HCT116 (cell line): ENCODE results near the gene MRPL42. TPM values are rescaled to one million over a fixed set of nuclear protein-coding genes. Genes with fewer than 3 reads are reported as not detected.

Source experiments
- ATAC-seq: fragments of 200-7000 bp; cut with Tn5 transposase; 2 replicates; pipeline ENCODE4 v1.9.1; 2020; ENCODE audit warnings: mild to moderate bottlenecking, moderate library complexity
- BruUV-seq: library from RNA; stranded (reverse); fragments of 400-500 nt; replicated peaks from 2 replicates; lab custom pipeline; 2021; lab: Mats Ljungman, UMichigan
- CTCF ChIA-PET: fragments of 300-600 bp; sonication (Branson Sonifier 250); formaldehyde crosslinking; loops from one replicate; lab custom pipeline; 2021; ENCODE audit warnings: antibody characterized with exemption; lab: Charles Lee
- POLR2A ChIA-PET: fragments of 300-600, 350-600 bp; sonication (Branson Sonifier 250); formaldehyde crosslinking; loops from one replicate; lab custom pipeline; 2021; ENCODE audit warnings: antibody characterized with exemption; lab: Charles Lee
- RAD21 ChIA-PET, 2 experiments: fragments of 300-600 bp; sonication (Branson Sonifier 250); formaldehyde crosslinking; loops; one replicate each; lab custom pipeline; 2023; ENCODE audit warnings: low total read pairs in 2 of 2; ENCODE audit not compliant: uncharacterized antibody in 2 of 2, unreplicated experiment in 2 of 2, low non-redundant PET in 1 of 2; lab: Charles Lee
- DNase-seq: peaks from one replicate; pipeline ENCODE4 v3.0.0-alpha.2; 2010; ENCODE audit warnings: low read depth, low spot score
- H2AFZ ChIP-seq: fragments of 200-600 bp; shearing (Covaris generic), sonication (generic); 2 replicates; pipeline ENCODE4 v1.6.1; 2017; ENCODE audit warnings: low read depth, mixed run types, mixed read lengths, antibody characterized with exemption, low read length; ENCODE audit not compliant: poor library complexity, severe bottlenecking
- H3K27ac ChIP-seq: 2 replicates; pipeline ENCODE4 v1.5.1; 2012; ENCODE audit warnings: low read depth, low read length
- H3K27me3 ChIP-seq: fragments of 200-600 bp; sonication (generic); 2 replicates; pipeline ENCODE4 v1.6.1; 2016; ENCODE audit warnings: mixed run types, low read length, mixed read lengths; ENCODE audit not compliant: insufficient read depth
- H3K36me3 ChIP-seq, 2 experiments: fragments of 200-500 bp in 1 of 2; fragments of 200-600 bp in 1 of 2; sonication (Bioruptor generic) in 1 of 2; sonication (generic) in 1 of 2; 2 replicates each; pipeline versions ENCODE4 v1.5.1 to v1.6.1; 2014 to 2016; ENCODE audit warnings: low read length in 2 of 2, inconsistent platforms in 1 of 2, mixed read lengths in 1 of 2, mixed run types in 1 of 2; ENCODE audit not compliant: insufficient read depth in 2 of 2, control insufficient read depth in 1 of 2
- H3K4me1 ChIP-seq, 2 experiments: fragments of 200-600 bp in 1 of 2; sonication (generic) in 1 of 2; 2 replicates each; pipeline versions ENCODE4 v1.5.1 to v1.6.1; 2012 to 2017; ENCODE audit warnings: low read length in 2 of 2, inconsistent platforms in 1 of 2, mild to moderate bottlenecking in 1 of 2, mixed read lengths in 1 of 2, mixed run types in 1 of 2, moderate library complexity in 1 of 2; ENCODE audit not compliant: insufficient read depth in 2 of 2, control insufficient read depth in 1 of 2
- H3K4me2 ChIP-seq: fragments of 200-600 bp; sonication (generic); 2 replicates; pipeline ENCODE4 v1.6.1; 2017; ENCODE audit warnings: mixed run types, low read length, mixed read lengths
- H3K4me3 ChIP-seq, 2 experiments: fragments of 200-600 bp in 1 of 2; sonication (generic) in 1 of 2; replicated peaks in 1 of 2; 2 replicates each; pipeline ENCODE4 v1.5.1; 2011 to 2016; ENCODE audit warnings: low read length in 2 of 2, control low read depth in 1 of 2, low read depth in 1 of 2, mild to moderate bottlenecking in 1 of 2, mixed read lengths in 1 of 2, mixed run types in 1 of 2
- H3K79me2 ChIP-seq: fragments of 200-600 bp; sonication (generic); 2 replicates; pipeline ENCODE4 v1.6.1; 2017; ENCODE audit warnings: mild to moderate bottlenecking, mixed run types, low read length, moderate library complexity, mixed read lengths; ENCODE audit not compliant: insufficient read depth
- H3K9ac ChIP-seq: fragments of 200-600 bp; sonication (generic); 2 replicates; pipeline ENCODE4 v1.6.1; 2016; ENCODE audit warnings: low read length, mixed read lengths
- H3K9me2 ChIP-seq: fragments of 200-600 bp; sonication (generic), shearing (Covaris generic); 2 replicates; pipeline ENCODE4 v1.6.1; 2017; ENCODE audit warnings: mixed run types, mild to moderate bottlenecking, moderate library complexity; ENCODE audit not compliant: insufficient read depth
- H3K9me3 ChIP-seq, 2 experiments: fragments of 200-500 bp in 1 of 2; fragments of 200-600 bp in 1 of 2; sonication (Bioruptor generic) in 1 of 2; sonication (generic) in 1 of 2; 2 replicates each; pipeline ENCODE4 v1.6.1; 2014 to 2017; ENCODE audit warnings: low read length in 2 of 2, mixed read lengths in 2 of 2, inconsistent platforms in 1 of 2, low read depth in 1 of 2, mild to moderate bottlenecking in 1 of 2, mixed run types in 1 of 2, moderate library complexity in 1 of 2; ENCODE audit not compliant: control insufficient read depth in 1 of 2, insufficient read depth in 1 of 2
- H4K20me1 ChIP-seq: fragments of 200-600 bp; sonication (generic), shearing (Covaris generic); 2 replicates; pipeline ENCODE4 v1.6.1; 2017; ENCODE audit warnings: mixed run types, mild to moderate bottlenecking, moderate library complexity; ENCODE audit not compliant: insufficient read depth
- ATF3 ChIP-seq: IDR thresholded peaks from 2 replicates; pipeline ENCODE4 v1.6.1; 2012
- CBX3 ChIP-seq: IDR thresholded peaks from 2 replicates; pipeline ENCODE4 v1.6.1; 2012; ENCODE audit warnings: low read depth
- CEBPB ChIP-seq: IDR thresholded peaks from 2 replicates; pipeline ENCODE4 v1.6.1; 2012; ENCODE audit warnings: low read depth
- ELF1 ChIP-seq: IDR thresholded peaks from 2 replicates; pipeline ENCODE4 v1.6.1; 2012; ENCODE audit warnings: low read depth, borderline replicate concordance
- EZH2phosphoT487 ChIP-seq: fragments of 200-600 bp; IDR thresholded peaks from 2 replicates; pipeline ENCODE4 v1.6.1; 2018; ENCODE audit warnings: antibody characterized with exemption, borderline replicate concordance
- FOSL1 ChIP-seq: IDR thresholded peaks from 2 replicates; pipeline ENCODE4 v1.6.1; 2012; ENCODE audit warnings: low read depth
- JUND ChIP-seq: IDR thresholded peaks from 2 replicates; pipeline ENCODE4 v1.6.1; 2012
- POLR2A ChIP-seq: IDR thresholded peaks from 2 replicates; pipeline ENCODE4 v1.7.0; 2011; ENCODE audit warnings: borderline replicate concordance; ENCODE audit not compliant: insufficient read depth, insufficient read length; ENCODE audit errors: extremely low read depth
- RAD21 ChIP-seq: IDR thresholded peaks from 2 replicates; pipeline ENCODE4 v1.6.1; 2012; ENCODE audit warnings: low read depth, mild to moderate bottlenecking
- SIN3A ChIP-seq: IDR thresholded peaks from 2 replicates; pipeline ENCODE4 v1.6.1; 2012; ENCODE audit warnings: low read depth
- YY1 ChIP-seq: IDR thresholded peaks from 2 replicates; pipeline ENCODE4 v1.6.1; 2011; ENCODE audit warnings: low read length, low read depth, moderate library complexity, mild to moderate bottlenecking; ENCODE audit not compliant: insufficient replicate concordance; ENCODE audit errors: extremely low read depth
- ZFX ChIP-seq: fragments of 450-650 bp; IDR thresholded peaks from 2 replicates; pipeline ENCODE4 v1.6.1; 2017
- intact Hi-C: fragments of 100-400 bp; cut with micrococcal nuclease; formaldehyde crosslinking; loops from 2 replicates; pipeline ENCODE4 v1.10.0; 2022
- total RNA-seq: library from RNA; stranded (reverse); gene quantifications from one replicate; pipeline ENCODE4 v1.2.1, GENCODE V29; 2021; ENCODE audit not compliant: unreplicated experiment
- TF ChIP-seq, protein P1 (sequence below): IDR thresholded peaks from 2 replicates; pipeline ENCODE4 v1.6.1; 2011; ENCODE audit warnings: mild to moderate bottlenecking, low read length, moderate library complexity; ENCODE audit not compliant: insufficient replicate concordance; ENCODE audit errors: extremely low read depth
- TF ChIP-seq, protein P2 (sequence below), 3 experiments: fragments of 200-600 bp in 1 of 3; sonication (generic) in 1 of 3; IDR thresholded peaks in 2 of 3; conservative IDR thresholded peaks in 1 of 3; 2 replicates each; pipeline ENCODE4 v1.5.1; 2012 to 2017; ENCODE audit warnings: low read depth in 2 of 3, low read length in 2 of 3, antibody characterized with exemption in 1 of 3, borderline replicate concordance in 1 of 3, control low read depth in 1 of 3, mild to moderate bottlenecking in 1 of 3, mixed read lengths in 1 of 3, mixed run types in 1 of 3, moderate library complexity in 1 of 3; ENCODE audit not compliant: insufficient read depth in 1 of 3

MRPL42 gene
- total RNA-seq, 1 experiment from 2014 or later, result 120 TPM

DNA sequence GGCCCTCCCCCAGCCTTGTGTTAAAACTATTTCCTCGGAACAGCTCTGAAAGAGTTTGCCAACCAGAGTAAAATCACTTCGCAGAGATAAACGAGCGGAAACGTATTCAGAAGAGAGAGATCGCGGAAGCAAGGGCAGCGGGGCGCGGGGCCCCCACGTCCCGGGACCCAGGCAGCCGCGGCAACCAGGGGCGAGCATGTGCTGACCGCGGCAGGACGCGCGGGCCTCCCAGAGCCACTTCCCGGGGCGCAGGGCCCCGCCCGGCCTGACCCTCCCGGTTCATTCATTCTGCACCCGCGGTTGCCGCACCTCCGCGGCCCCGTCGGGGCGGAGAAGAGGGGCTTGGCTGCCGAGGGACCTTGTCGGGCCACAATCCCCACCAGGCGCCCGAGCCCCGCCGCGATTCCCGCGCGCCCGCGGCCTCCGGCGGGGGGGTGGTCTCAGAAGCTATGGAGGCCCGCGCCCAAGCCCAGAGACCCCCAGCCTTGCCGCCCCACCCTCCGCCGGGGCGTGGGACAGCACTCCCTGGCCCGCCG, 26.2 kb upstream of the MRPL42 start:
- Histone ChIP-seq H3K9me2 (no peaks in the 10 kb centered on the region), H2AFZ (no peak overlapping the region), H3K4me3 (peak overlapping the region; percentile 64 to 83), H4K20me1 (peaks cover 36% of the 10 kb centered on the region; the same call in 1 of the 2 replicates), H3K36me3 (no peaks in the 10 kb centered on the region), H3K9ac (peak overlapping the region; percentile 76), H3K4me1 (peaks cover 20 to 33% of the 10 kb centered on the region in 2 experiments; a peak in 3 of 4 replicates), H3K27me3 (no peaks in the 10 kb centered on the region), H3K27ac (peak overlapping the region; percentile 86), H3K9me3 (no peaks in the 10 kb centered on the region), H3K79me2 (peaks cover 56% of the 10 kb centered on the region), H3K4me2 (peak overlapping the region; percentile 78)
- ChIA-PET RAD21 (no interaction called here), POLR2A (no interaction called here), CTCF (no interaction called here)
- DNase-seq (no peak), ATAC-seq (no peak)
- no TSS peak for BruUV-seq
- TF ChIP-seq EZH2phosphoT487 (no peak), RAD21 (no peak)
- intact Hi-C loops, result no loop called here

DNA sequence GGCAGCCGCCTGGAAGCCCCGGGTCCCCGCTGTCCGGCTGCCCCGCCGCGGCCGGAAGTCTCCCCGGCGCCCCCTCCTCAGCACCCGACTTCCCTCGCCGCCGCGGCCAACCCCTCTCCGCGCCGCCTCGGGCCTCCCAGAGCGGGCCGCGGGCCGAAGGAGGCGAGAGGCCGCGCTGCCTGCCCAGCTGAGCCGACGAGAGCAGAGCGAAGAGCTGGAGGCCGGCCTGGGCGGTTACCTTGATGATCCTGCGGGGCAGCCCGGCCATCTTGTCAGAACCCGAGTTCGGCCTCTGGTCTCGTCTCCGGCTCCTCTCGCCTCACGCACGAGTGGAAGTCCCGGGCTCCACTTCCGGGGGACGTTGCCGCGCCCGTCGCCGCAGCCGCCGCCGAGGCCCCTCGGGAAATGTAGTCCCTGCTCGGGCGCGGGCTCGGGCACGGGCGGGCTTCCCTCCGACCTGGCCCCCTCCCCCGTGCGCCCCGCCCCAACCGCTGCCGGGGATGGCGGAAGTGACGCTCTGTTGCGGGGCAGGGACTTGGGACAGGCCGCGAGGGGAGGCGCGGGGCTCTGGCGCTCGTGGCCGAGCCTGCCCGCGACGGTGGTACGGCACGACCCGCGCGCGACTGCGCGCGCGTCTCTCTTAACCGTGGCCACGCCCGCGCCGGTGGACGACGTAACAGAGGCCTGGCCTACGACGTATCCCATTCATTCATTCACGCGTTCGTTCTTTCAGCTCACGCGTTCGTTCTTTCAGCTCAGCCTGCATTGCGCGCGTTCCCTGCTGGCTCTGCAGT, 25.5 kb upstream of the MRPL42 start, which contains the start of gene UBE2N:
Gene UBE2N, minus strand, starts transcription at position 331 of the 794 bp plus-strand sequence. Its CDS starts 63 bp downstream, at position 268.
- peak; percentile 93 for ATAC-seq
- POLR2A ChIA-PET, result interaction anchor here (0.7 to 1.0 kb wide), 3 partner anchors 12 to 19 kb away, joined by 3 read pairs; no protein-coding TSS in a partner anchor
- H4K20me1 ChIP-seq, result peaks cover 29% of the 10 kb centered on the region; the same call in 1 of the 2 replicates
- CTCF ChIA-PET, result no interaction called here
- no peaks in the 10 kb centered on the region for H3K9me3 ChIP-seq
- no TSS peak for BruUV-seq
- H3K36me3 ChIP-seq, result no peaks in the 10 kb centered on the region
- RAD21 ChIA-PET, result no interaction called here
- H3K4me1 ChIP-seq, result peaks cover 19 to 27% of the 10 kb centered on the region in 2 experiments; a peak in 3 of 4 replicates
- intact Hi-C loops, result loop anchor here (2.0 kb wide), 1 partner anchor 25 kb away; the partner anchor contains the start of gene MRPL42
- peak within 1 kb of the TSS; percentile 76 for H3K9ac ChIP-seq
- peaks cover 49% of the 10 kb centered on the region for H3K79me2 ChIP-seq
- H3K27ac ChIP-seq, result peak within 1 kb of the TSS; percentile 86
- no peaks in the 10 kb centered on the region for H3K27me3 ChIP-seq
- peak within 1 kb of the TSS; percentile 78 for H3K4me2 ChIP-seq
- DNase-seq, result peak; percentile 88
- no peaks in the 10 kb centered on the region for H3K9me2 ChIP-seq
- H2AFZ ChIP-seq, result no peak within 1 kb of the TSS
- peak within 1 kb of the TSS; percentile 64 to 83 for H3K4me3 ChIP-seq
- peak; percentile 86 for TF ChIP-seq SIN3A
- TF ChIP-seq JUND, result no peak
- peak; percentile 81 for TF ChIP-seq YY1
- TF ChIP-seq ELF1, result peak; percentile 78
- peak; percentile 85 for TF ChIP-seq ZFX
- peak; percentile 84; the same call in 1 of the 2 replicates for TF ChIP-seq CBX3
- TF ChIP-seq FOSL1, result no peak
- TF ChIP-seq ATF3, result no peak
- TF ChIP-seq POLR2A, result peak; percentile 87
- TF ChIP-seq CEBPB, result no peak
- TF ChIP-seq, protein P1, sequence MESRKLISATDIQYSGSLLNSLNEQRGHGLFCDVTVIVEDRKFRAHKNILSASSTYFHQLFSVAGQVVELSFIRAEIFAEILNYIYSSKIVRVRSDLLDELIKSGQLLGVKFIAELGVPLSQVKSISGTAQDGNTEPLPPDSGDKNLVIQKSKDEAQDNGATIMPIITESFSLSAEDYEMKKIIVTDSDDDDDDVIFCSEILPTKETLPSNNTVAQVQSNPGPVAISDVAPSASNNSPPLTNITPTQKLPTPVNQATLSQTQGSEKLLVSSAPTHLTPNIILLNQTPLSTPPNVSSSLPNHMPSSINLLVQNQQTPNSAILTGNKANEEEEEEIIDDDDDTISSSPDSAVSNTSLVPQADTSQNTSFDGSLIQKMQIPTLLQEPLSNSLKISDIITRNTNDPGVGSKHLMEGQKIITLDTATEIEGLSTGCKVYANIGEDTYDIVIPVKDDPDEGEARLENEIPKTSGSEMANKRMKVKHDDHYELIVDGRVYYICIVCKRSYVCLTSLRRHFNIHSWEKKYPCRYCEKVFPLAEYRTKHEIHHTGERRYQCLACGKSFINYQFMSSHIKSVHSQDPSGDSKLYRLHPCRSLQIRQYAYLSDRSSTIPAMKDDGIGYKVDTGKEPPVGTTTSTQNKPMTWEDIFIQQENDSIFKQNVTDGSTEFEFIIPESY, result peak; percentile 87
- TF ChIP-seq RAD21, result no peak
- TF ChIP-seq, protein P2, sequence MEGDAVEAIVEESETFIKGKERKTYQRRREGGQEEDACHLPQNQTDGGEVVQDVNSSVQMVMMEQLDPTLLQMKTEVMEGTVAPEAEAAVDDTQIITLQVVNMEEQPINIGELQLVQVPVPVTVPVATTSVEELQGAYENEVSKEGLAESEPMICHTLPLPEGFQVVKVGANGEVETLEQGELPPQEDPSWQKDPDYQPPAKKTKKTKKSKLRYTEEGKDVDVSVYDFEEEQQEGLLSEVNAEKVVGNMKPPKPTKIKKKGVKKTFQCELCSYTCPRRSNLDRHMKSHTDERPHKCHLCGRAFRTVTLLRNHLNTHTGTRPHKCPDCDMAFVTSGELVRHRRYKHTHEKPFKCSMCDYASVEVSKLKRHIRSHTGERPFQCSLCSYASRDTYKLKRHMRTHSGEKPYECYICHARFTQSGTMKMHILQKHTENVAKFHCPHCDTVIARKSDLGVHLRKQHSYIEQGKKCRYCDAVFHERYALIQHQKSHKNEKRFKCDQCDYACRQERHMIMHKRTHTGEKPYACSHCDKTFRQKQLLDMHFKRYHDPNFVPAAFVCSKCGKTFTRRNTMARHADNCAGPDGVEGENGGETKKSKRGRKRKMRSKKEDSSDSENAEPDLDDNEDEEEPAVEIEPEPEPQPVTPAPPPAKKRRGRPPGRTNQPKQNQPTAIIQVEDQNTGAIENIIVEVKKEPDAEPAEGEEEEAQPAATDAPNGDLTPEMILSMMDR (IDR thresholded peaks at IDR 0.05 in 2 of 3, conservative IDR thresholded peaks at IDR 0.05 in 1 of 3; ENCODE audit: borderline replicate concordance in 1 of 3, insufficient read depth in 1 of 3, low read depth in 2 of 3, low read length in 2 of 3), result no peak
